Fibroblast of the aortic adventitia (primary cell): ENCODE measurements around the gene OCSTAMP. TPM values are rescaled to one million over a fixed set of nuclear protein-coding genes. Genes with fewer than 3 reads are reported as not detected.

ENCODE experiments used
- DNase-seq: peaks from one replicate; pipeline ENCODE4 v3.0.0-alpha.2; 2010; ENCODE audit warnings: low read depth
- H3K4me3 ChIP-seq: 2 replicates; pipeline ENCODE4 v1.5.1; 2011; ENCODE audit warnings: low read depth, mild to moderate bottlenecking, control low read depth, low read length, moderate library complexity
- total RNA-seq: library from RNA; depleted of rRNA; stranded (reverse); fragments of >200 nt; gene quantifications from 2 replicates; pipeline ENCODE4 v1.2.3, GENCODE V29; 2012; ENCODE audit warnings: low replicate concordance
- TF ChIP-seq, protein P1 (sequence below): IDR thresholded peaks from 2 replicates; pipeline ENCODE4 v1.5.1; 2011; ENCODE audit warnings: mild to moderate bottlenecking, low read length, control low read depth, inconsistent platforms; ENCODE audit not compliant: insufficient read depth

The OCSTAMP gene
- total RNA-seq, 1 donor, result not detected

DNA sequence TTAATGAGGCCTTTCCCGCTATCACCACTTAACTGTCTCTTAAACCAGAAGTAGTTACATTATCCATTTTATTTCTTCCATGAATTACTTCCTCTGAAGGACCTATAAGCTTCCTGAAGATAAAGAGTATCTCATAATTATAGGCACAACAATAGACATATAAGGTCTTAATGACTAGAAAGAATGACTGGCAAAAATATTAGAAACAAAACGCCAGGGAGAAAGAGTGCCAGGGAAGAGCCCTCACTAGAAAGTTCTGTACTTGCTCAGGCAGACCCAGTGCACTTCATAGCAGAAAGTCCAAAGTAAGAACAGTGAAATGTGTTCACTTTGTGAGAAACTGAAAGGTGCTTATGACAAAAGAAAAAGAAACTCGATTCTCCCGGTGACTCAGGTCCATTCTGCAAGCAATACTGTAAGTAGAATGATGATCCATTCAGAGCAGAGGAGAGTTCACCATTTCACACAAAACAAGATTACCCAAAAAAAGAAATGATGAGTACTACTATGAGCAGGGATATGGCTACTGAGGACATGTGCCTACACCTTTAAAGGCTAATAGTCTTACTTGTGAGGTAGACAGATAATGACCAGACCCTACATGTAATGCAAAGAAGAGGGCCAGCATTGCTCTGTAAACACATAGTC lies 42.6 kb downstream of the OCSTAMP start:
- no peak overlapping the region for H3K4me3 ChIP-seq
- no peak for DNase-seq
- TF ChIP-seq, protein P1, sequence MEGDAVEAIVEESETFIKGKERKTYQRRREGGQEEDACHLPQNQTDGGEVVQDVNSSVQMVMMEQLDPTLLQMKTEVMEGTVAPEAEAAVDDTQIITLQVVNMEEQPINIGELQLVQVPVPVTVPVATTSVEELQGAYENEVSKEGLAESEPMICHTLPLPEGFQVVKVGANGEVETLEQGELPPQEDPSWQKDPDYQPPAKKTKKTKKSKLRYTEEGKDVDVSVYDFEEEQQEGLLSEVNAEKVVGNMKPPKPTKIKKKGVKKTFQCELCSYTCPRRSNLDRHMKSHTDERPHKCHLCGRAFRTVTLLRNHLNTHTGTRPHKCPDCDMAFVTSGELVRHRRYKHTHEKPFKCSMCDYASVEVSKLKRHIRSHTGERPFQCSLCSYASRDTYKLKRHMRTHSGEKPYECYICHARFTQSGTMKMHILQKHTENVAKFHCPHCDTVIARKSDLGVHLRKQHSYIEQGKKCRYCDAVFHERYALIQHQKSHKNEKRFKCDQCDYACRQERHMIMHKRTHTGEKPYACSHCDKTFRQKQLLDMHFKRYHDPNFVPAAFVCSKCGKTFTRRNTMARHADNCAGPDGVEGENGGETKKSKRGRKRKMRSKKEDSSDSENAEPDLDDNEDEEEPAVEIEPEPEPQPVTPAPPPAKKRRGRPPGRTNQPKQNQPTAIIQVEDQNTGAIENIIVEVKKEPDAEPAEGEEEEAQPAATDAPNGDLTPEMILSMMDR, result no peak

DNA sequence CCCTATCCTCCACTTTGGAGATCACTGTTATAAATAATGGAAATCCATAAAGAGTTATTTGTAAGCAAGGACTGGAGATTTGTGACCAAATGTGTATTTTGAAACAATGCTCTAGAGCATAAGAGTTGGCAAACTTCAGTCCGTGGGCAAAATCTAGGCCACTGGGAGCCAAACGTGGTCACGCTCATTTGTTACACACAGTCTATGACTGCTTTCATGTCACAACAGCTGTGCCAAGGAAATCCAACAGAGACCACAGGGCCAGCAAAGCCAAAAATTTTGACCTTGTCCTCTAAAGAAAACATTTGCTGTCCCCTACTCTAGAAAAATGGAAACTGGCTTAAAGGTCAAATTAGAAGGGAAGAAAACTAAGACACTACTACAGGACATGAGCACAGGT lies 44.9 kb downstream of the OCSTAMP start:
- TF ChIP-seq, protein P1, result no peak
- DNase-seq, result no peak
- H3K4me3 ChIP-seq, result no peak overlapping the region

DNA sequence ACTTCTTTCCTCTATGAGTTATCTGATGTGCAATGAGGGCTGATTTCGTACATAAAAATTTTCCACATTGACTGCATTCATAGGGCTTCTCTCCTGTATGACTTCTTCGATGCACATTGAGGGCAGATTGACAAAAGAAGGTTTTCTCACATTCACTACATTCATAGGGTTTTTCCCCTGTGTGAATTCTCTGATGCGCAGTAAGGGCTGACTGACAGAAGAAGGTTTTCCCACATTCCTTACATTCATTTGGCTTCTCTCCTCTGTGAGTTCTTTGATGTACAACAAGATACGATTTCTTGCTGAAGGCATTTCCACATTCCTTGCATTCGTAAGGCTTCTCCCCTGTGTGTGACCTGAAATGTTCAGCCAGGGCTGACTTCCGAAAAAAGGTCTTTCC lies 48.5 kb downstream of the OCSTAMP start:
- H3K4me3 ChIP-seq, result no peak overlapping the region
- no peak for DNase-seq
- TF ChIP-seq, protein P1, result no peak

DNA sequence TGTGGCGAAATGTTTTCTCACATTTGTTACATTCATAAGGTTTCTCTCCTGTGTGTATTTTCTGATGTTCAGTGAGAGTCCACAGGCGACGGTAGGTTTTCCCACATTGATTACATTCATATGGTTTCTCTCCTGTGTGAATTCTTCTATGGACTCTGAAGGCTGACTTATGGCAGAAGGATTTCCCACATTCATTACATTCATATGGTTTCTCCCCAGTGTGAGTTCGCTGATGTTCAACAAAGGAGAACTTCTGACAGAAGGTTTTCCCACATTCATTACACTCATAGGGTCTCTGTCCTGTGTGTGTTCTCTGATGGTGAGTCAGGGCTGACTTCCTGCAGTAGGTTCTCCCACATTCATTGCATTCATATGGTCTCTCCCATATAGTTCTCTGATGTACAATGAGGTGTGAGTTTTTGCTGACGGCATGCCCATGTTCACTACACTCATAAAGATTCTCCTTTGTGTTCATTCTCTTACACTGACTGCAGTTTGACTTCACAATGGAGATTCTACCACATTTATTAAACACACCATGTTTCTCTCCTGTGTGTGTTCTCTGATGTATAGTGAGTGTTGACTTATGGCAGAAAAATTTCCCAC lies 49.0 kb downstream of the OCSTAMP start:
- no peak for DNase-seq
- H3K4me3 ChIP-seq, result no peak overlapping the region
- TF ChIP-seq, protein P1, result no peak

DNA sequence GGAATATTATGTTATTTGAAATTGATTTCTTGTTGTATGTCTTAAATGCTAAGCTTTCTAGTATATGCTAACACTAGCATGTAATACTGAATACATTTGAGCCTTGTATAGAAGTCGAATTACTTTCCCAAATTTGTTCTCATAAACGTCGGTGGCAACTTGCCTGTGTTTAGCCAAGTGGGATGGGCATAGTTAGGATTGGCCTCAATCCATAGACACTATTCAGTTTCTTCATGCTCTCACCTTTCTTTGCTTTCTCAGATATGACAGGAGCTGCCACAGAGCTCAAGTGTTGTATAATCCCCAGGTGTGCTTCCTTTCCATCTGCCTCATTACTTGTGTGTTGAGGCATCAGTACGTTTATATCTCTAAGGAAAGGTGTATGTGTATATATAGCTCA lies 56.4 kb downstream of the OCSTAMP start:
- no peak overlapping the region for H3K4me3 ChIP-seq
- TF ChIP-seq, protein P1, result no peak
- DNase-seq, result no peak

DNA sequence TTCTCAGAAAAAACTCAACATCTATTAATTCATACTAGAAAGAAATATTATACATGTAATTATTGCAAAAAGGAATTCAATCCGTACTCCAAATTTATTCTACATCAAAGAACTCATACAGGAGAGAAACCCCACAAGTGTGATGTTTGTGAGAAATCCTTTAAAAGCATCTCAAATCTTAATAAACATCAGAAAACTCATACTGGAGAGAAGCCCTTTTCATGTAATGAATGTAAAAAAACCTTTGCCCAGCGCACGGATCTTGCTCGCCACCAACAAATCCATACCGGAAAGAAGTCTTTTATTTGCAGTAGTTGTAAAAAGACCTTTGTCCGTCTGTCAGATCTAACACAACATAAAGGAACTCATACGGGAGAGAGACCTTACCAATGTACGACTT lies 59.1 kb downstream of the OCSTAMP start:
- no peak overlapping the region for H3K4me3 ChIP-seq
- no peak for DNase-seq
- TF ChIP-seq, protein P1, result no peak

Other genes starting within 250 kb of the OCSTAMP start
- gene CDH22, start 242.2 kb downstream of the OCSTAMP start, total RNA-seq, result not detected in 2 replicates
- 36.6 and 48.2 TPM in 2 replicates for gene ELMO2, start 144.0 kb downstream of the OCSTAMP start, total RNA-seq
- gene ZNF334, start 37.1 kb downstream of the OCSTAMP start, total RNA-seq, result 0.63 and 14.0 TPM in 2 replicates
- 3.0 and 4.2 TPM in 2 replicates for gene SLC13A3, start 100.8 kb upstream of the OCSTAMP start, total RNA-seq
- 12.4 and 17.4 TPM in 2 replicates for gene TP53RK, start 138.8 kb upstream of the OCSTAMP start, total RNA-seq
- gene SLC2A10, start 159.0 kb upstream of the OCSTAMP start, total RNA-seq, result 37.4 and 43.4 TPM in 2 replicates